Left renal cortex interstitium (tissue), 4 donors: ENCODE results near the gene DBF4B. TPM values are rescaled to one million over a fixed set of nuclear protein-coding genes. Genes with fewer than 3 reads are reported as not detected.
"Not testable (repeated sequence)": the region's sequence is repeated elsewhere in the genome, so short reads cannot be mapped to it uniquely, and the experiment has no call there.

ENCODE experiments used
- DNase-seq, 4 donors: peaks; one replicate each; pipeline ENCODE4 v3.0.0-alpha.2; 2013; ENCODE audit warnings: low read depth in 4 of 4, low spot score in 2 of 4, missing footprints in 1 of 4
- polyA plus RNA-seq, 4 donors: library from polyadenylated mRNA; unstranded; fragments of 120-200 nt; gene quantifications; one replicate each; pipeline ENCODE4 v1.2.1, GENCODE V29; 2013; ENCODE audit not compliant: insufficient read length in 4 of 4

The DBF4B gene
- 10 to 100 TPM in 2 of 4 donors, 1 to 10 TPM in 2; 8.7 to 23.5 (median 15.7) TPM for polyA plus RNA-seq

DNA sequence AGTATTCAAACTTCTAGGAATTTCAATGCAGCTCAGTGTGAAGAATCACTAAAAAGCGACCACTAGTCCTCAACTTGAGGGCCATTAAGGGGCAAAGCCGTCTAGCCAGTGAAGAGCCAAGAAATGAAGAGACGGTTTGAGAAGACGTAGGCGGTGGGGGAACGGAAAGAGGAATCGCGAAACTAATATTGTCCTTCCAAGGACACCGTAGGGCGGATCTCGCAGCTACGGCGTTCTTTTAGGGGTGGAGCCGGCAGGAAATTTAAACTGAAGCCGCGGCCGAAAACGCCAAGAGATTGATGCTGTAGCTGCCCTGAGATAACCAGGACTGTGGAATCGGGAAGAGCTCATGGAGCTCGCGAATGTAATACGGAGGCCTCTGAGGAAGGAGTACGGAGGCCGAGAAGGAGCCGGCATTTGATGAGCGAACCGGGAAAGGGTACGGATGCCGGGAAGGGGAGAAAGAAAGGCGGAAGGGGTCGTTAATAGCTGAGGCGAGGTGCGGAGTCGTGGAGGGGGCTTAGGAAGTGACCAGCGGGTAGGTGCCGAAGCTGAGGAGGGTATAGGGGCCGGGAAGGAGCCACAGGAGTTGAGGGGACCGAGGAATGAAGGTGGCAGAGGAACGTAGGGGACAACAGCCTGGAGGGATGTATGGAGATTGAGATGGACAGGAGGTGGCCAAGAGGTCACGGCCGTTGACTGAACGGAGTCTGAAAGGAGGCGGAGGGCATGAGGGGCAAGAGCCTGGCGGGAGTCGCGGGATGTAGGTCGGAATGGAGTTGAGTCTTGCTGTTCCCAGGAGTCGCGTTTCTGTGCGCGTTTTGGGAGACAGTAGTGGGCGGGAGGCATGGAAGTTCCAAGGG lies at the start of gene DBF4B:
DBF4B (plus strand) TSS at position 265 of the 863 bp plus-strand sequence; CDS start at position 421, 156 bp downstream.
- peak; percentile 90 to 96 (median 92) for DNase-seq

DNA sequence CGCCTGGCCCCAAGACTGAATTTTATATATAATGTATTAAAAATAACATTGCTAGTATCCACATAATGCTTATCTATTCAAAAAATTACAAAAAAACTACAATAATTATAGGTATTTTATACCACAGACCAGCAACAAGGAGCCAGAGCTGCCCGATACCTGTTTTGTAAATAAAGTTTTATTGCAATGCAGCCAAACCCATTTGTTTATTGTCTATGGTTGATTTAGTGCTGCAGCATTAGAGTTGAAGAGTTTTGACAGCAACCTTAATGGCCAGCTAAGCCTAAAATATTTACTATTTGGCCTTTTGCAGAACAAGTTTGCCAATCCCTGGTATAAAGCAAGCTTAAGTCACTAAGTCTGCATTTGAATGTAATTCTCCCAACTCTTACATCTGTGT lies 46.6 kb upstream of the DBF4B start:
- no peak for DNase-seq

- no peak for DNase-seq
Measured at GRCh38 chr17:44663095-44663494, 45.4 kb upstream of the DBF4B start.

DNA sequence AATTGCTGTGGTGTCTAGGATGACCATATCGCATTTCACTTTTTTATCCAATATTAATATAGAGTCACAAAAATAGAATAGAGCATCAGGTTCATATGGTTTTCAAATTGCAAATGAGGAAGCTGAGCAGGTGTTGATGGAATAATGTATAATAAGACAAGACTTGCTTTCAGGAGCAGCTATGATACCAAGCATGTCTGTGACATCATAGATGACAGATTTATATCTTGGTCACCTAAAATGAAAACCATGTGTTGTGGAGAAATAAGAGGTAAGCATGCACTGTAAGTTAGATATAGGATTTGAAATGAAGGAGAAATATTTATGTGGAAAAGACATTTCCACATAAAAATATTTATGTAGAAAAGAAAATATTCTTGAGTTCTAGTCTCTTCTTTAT lies 43.6 kb upstream of the DBF4B start:
- DNase-seq: no peak

DNA sequence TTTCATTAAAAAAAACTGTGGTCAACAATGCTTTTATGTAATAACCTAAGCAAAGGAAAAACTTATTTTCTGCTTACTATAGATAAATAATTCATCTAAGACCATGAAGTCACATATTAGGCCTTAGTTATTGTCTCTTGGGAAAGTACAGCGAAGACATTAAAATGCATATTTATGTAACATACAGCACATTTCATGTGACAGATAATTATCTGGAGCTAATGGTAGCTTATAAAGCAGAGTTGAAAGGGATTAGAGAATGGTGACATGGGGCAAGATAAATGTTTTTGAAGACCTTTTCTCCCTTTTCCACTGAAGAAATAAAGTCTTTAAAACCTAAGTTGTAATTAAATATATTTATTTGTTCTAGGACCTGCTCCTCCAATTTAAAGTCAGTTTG lies 42.5 kb upstream of the DBF4B start:
- DNase-seq: no peak

DNA sequence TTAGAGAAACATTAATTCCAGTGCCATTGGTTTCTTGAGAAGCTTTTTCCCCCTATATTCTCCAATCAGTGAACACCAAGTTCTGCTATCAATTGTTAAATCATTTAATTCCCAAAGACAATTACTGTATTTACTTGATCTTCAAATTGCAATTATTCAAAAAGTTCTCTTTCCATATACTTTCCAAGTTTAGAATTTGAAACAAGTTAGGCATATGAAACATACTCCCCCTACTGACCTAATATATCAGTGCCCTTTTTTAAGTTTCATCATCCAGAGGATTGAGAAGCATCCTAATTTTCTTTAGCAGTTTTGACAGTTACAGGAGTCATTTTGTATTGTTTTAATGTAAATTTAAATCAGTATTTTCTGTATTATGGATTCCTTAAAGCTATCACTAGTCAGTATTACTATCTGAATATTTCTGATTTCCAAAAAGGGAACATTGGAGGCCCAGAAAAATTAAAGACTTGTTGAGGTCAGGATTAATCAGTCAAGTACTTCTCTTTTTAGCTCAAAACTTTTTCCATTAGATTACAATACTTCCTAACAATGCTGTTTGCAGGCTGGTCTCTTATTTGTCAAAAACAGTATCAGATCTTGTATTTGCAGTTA lies 35.9 kb upstream of the DBF4B start:
- no peak for DNase-seq

DNA sequence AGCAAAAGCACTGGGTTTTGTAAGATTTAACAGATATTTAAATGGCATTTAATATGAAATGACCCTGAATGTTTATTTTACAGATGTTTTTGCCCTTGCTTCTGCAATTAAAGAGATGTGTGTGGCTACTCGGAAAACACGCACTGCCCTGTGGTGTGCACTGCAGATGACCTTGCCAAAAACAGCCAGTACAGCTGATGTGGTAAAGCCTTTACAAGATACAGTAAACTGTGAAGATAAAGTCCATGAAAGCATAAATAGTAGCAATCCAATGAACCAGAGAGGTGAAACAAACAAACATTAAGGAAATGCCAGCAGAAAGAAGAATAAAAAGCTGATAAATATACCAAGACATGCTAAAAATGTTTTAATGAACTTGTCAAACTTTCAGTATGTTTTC lies 34.6 kb upstream of the DBF4B start:
- DNase-seq: no peak

DNA sequence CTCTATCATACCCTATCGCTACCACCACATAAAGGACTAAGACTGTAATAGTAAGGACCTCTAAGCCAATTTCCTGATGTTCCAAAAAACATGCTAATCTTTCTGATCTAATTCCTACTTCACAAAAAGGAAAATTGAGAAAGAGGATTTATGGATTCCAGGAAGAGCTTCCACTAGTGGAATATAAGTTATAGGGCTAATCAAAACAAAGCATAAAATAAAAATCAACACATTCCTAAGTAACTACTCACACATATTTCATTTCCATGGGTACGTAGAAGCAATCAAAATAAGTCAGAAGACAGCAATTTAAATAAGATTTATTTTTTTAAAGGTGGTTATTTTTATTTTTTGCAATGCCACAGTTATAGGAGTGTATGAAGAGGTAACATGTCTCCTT lies 31.3 kb upstream of the DBF4B start:
- DNase-seq: no peak

- not testable (repeated sequence) for DNase-seq
Measured at GRCh38 chr17:44683303-44683702, 25.2 kb upstream of the DBF4B start.

GRCh38 chr17:44687756-44688155 lies 20.7 kb upstream of the DBF4B start:
- no peak for DNase-seq

DNA sequence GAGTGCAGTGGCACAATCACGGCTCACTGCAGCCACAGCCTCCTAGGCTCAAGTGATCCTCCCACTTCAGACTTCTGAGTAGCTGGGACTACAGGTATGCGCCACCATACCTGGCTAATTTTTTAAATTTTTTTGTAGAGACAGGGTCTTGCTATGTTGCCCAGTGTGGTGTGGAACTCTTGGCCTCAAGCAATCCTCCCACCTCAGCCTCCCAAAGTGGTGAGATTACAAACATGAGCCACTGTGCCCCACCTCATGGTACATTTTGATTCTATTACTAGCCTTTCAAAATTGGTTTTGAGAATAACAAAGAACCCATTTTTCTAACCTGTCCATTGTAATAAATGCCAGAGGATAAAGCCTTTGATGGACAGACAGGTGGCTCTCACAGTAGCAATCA lies 20.3 kb upstream of the DBF4B start:
- DNase-seq: no peak

DNA sequence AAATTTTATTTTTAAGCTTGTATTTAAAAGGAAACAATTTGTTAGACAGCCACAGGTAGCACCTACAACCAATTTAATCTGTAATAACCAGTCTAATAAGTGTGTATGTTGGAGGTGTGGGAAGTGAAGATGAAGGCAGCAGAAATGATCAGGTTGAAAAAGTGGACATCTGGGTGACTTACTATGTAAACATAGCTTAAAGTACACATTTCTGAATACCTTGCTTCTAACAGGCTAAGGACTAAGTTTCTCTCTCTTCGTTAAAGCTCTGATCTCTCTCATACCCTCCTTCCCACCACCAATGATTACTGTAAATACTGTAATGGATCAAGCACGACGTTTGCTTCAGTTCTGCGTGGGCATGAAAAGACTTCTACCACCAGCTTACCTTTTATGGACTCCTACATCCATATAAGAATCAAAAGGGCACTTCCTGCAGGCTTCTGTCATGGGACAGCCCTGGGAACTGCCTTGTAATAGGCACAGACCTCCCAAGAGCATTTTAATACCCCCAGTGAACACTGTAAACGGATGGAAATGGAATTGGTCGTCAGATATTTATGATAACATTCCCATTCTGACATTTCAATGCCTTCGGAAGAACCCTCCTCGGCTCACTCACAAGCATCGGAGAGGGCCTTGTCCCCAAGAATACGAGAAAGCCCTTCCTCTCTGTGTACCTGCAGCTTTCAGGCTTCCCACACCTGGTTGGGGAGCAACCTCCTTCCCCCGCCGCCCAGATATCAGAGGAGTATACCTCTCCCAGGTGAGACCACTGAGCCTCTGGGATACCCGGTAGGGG lies 19.6 kb upstream of the DBF4B start:
- DNase-seq: no peak

- DNase-seq: peak; percentile 76 to 89 (median 80)
Measured at GRCh38 chr17:44689477-44690217, 18.8 kb upstream of the DBF4B start, which contains the start of gene CCDC43. TSS of gene CCDC43 (minus strand) at chr17:44689776. CDS start at chr17:44689753, 23 bp downstream.

DNA sequence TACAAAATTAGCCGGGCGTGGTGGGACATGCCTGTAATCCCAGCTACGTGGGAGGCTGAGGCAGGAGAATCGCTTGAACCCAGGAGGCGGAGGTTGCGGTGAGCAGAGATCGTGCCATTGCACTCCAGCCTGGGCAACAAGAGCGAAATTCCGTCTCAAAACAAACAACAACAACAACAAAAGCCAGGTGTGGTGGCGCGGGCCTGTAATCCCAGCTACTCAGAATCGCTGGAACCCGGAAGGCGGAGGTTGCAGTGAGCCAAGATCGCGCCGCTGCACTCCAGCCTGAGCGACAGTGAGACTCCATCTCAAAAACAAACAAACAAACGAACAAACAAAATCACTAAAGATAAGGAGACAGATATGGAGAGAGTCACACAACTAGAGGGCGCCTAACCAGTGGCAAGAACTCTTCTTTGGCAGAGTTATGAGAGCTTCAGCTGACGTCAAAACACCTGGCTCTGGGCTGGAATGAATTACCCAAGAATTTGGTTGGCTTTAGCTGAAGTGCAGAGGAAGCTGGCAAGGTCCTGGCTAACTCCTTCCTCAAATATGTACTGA lies 17.6 kb upstream of the DBF4B start:
- not testable (repeated sequence) for DNase-seq

- DNase-seq: no peak
Measured at GRCh38 chr17:44693609-44694008, 14.9 kb upstream of the DBF4B start.

- DNase-seq: not testable (repeated sequence)
Measured at GRCh38 chr17:44700288-44700687, 8.2 kb upstream of the DBF4B start.

DNA sequence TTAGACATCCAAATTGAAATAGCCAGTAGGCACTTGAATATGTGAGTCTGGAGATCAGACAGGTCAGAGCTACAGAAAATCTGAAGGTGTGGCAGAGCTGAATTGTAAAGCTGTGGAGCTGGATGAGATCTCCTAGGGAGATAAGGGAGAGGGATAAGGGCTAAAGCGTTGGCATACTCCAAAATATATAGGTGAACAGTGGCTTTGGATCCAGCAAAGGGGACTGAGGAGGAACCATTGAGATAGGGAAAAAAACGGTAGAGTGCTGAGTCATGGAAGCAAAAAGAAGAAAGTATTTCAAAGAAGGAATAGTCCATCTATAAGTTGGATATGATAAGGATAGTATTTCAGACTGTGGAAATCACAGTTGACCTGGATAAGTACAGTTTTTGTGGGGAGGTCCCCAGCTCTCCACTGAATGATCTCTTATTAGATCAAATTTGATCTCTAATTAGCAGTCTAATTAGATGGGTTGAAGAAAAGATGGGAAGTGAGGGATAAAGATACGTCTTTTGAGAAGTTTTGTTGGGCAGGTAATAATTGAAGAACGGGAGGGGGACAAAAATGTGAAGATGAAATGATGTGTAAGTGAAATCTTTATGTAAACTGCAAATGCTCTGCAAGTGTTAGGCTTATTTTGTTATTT lies 587 bp upstream of the DBF4B start:
- DNase-seq: no peak

DNA sequence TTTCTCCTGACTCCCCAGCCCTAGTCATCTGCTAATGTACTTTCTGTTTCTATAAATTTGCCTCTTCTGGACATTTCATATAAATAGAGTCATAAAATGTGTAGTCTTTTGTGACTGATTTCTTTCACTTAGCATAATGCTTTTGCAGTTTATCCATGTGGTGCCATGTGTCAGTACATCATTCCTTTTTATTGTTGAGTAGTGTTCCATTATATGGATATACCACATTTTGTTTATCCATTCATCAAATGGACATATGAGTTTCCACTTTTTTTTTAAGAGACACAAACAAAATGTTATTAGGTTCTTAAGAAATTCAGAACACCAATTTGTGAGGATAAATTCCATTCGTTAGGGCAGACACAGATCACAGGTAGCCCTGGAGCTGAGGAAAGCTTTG lies 11.0 kb downstream of the DBF4B start:
- no peak for DNase-seq

- no peak for DNase-seq
Measured at GRCh38 chr17:44722254-44722653, 13.8 kb downstream of the DBF4B start.
